Measurements from ENCODE around the gene FBLN5. TPM values are rescaled to one million over a fixed set of nuclear protein-coding genes. Genes with fewer than 3 reads are reported as not detected.

Gene FBLN5
- total and polyA plus RNA-seq, 4 donors: 3.9 to 21.8 (median 14.8) TPM

DNA sequence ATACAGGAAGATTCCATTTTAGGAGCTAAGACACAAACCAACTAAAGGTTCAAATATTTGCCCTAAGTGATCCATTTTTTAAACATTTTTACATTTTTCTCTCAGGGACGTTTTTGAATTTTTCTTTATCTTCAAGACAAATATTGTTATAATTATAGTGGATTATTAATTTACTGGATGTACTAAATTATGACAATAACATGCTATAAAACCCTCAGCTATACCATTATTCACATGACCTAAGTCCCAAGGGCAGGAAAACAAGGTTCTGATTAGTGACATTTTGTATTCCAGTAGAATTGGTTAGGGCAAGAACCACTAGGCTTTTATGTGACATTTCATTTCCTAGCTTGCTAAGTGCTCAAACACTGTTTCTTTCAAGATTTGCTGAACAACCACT lies 16.5 kb upstream of the FBLN5 start:
- no peak for DNase-seq (ENCODE audit: low spot score)
- 62% methylated on average over 1 of the region's 1 CpG for WGBS
- no peaks in the 10 kb centered on the region for H3K27me3 ChIP-seq (ENCODE audit: control insufficient read depth in 4 of 4, insufficient read depth in 4 of 4, low read length in 3 of 4)
- TF ChIP-seq NR2F2 (IDR thresholded peaks at IDR 0.05) (no peak), FOXA1 (IDR thresholded peaks at IDR 0.05) (no peak), ATF3 (IDR thresholded peaks at IDR 0.05) (no peak), HNF4G (IDR thresholded peaks at IDR 0.05) (no peak)
- no peaks in the 10 kb centered on the region for H3K9me3 ChIP-seq (ENCODE audit: control insufficient read depth in 4 of 4, low read length in 3 of 4)
- H3K9ac ChIP-seq (ENCODE audit: low read depth in 1 of 2, low read length in 2 of 2): no peak overlapping the region
- peaks cover 2 to 12% (median 6%) of the 10 kb centered on the region in 4 donors for H3K36me3 ChIP-seq (ENCODE audit: control insufficient read depth in 4 of 4, insufficient read depth in 3 of 4, low read depth in 1 of 4, low read length in 3 of 4)
- no peak overlapping the region for H3K4me3 ChIP-seq (ENCODE audit: low read depth in 1 of 3, low read length in 3 of 3)
- no peaks in the 10 kb centered on the region for H3K4me1 ChIP-seq (ENCODE audit: control insufficient read depth in 4 of 4, insufficient read depth in 4 of 4, low read length in 3 of 4)
- no peak overlapping the region for H3K27ac ChIP-seq (ENCODE audit: low read depth in 1 of 2, low read length in 2 of 2)

GRCh38 chr14:91963465-91963864 lies 16.0 kb upstream of the FBLN5 start:
- Histone ChIP-seq H3K4me3 (ENCODE audit: low read depth in 1 of 3, low read length in 3 of 3) (no peak overlapping the region), H3K36me3 (ENCODE audit: control insufficient read depth in 4 of 4, insufficient read depth in 3 of 4, low read depth in 1 of 4, low read length in 3 of 4) (peaks cover 0 to 8% (median under 1%) of the 10 kb centered on the region in 4 donors), H3K4me1 (ENCODE audit: control insufficient read depth in 4 of 4, insufficient read depth in 4 of 4, low read length in 3 of 4) (no peaks in the 10 kb centered on the region), H3K27ac (ENCODE audit: low read depth in 1 of 2, low read length in 2 of 2) (no peak overlapping the region), H3K27me3 (ENCODE audit: control insufficient read depth in 4 of 4, insufficient read depth in 4 of 4, low read length in 3 of 4) (no peaks in the 10 kb centered on the region), H3K9ac (ENCODE audit: low read depth in 1 of 2, low read length in 2 of 2) (no peak overlapping the region), H3K9me3 (ENCODE audit: control insufficient read depth in 4 of 4, low read length in 3 of 4) (no peaks in the 10 kb centered on the region)
- WGBS: 88% methylated on average over 6 of the region's 6 CpGs
- DNase-seq (ENCODE audit: low spot score): no peak
- TF ChIP-seq CTCF (IDR thresholded peaks at IDR 0.05; ENCODE audit: low read depth, low read length, missing input control): no peak
- TF ChIP-seq RAD21 (IDR thresholded peaks at IDR 0.05): no peak
- no peak for TF ChIP-seq ZBTB33 (IDR thresholded peaks at IDR 0.05)
- no peak for TF ChIP-seq NR2F2 (IDR thresholded peaks at IDR 0.05)
- TF ChIP-seq TAF1 (conservative IDR thresholded peaks at IDR 0.05): no peak
- TF ChIP-seq FOXA2 (IDR thresholded peaks at IDR 0.05): no peak
- no peak for TF ChIP-seq ATF3 (IDR thresholded peaks at IDR 0.05)
- no peak for TF ChIP-seq HNF4G (IDR thresholded peaks at IDR 0.05)
- TF ChIP-seq, protein P1, sequence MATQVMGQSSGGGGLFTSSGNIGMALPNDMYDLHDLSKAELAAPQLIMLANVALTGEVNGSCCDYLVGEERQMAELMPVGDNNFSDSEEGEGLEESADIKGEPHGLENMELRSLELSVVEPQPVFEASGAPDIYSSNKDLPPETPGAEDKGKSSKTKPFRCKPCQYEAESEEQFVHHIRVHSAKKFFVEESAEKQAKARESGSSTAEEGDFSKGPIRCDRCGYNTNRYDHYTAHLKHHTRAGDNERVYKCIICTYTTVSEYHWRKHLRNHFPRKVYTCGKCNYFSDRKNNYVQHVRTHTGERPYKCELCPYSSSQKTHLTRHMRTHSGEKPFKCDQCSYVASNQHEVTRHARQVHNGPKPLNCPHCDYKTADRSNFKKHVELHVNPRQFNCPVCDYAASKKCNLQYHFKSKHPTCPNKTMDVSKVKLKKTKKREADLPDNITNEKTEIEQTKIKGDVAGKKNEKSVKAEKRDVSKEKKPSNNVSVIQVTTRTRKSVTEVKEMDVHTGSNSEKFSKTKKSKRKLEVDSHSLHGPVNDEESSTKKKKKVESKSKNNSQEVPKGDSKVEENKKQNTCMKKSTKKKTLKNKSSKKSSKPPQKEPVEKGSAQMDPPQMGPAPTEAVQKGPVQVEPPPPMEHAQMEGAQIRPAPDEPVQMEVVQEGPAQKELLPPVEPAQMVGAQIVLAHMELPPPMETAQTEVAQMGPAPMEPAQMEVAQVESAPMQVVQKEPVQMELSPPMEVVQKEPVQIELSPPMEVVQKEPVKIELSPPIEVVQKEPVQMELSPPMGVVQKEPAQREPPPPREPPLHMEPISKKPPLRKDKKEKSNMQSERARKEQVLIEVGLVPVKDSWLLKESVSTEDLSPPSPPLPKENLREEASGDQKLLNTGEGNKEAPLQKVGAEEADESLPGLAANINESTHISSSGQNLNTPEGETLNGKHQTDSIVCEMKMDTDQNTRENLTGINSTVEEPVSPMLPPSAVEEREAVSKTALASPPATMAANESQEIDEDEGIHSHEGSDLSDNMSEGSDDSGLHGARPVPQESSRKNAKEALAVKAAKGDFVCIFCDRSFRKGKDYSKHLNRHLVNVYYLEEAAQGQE (IDR thresholded peaks at IDR 0.05): no peak
- no peak for TF ChIP-seq GABPA (IDR thresholded peaks at IDR 0.05 in 1 of 2, conservative IDR thresholded peaks at IDR 0.05 in 1 of 2)

Measured in liver (tissue), 9 donors.